ENCODE data around the gene HOOK1. TPM values are rescaled to one million over a fixed set of nuclear protein-coding genes. Genes with fewer than 3 reads are reported as not detected.

Gene HOOK1
- total RNA-seq = 10 to 100 TPM; 12.9 to 13.3 TPM

GRCh38 chr1:59814901-59815825, at the start of gene HOOK1:
HOOK1 (plus strand) TSS chr1:59814949; CDS start chr1:59815118, 169 bp downstream.
- intact Hi-C loops (cut with micrococcal nuclease) = loop anchor here (1.0 to 10.0 kb wide), 5 partner anchors 110 to 1270 kb away; partner anchors contain the start of genes CYP2J2, JUN, NFIA and OMA1
- CTCF ChIA-PET = no interaction called here

GRCh38 chr1:59765011-59765730, 49.6 kb upstream of the HOOK1 start:
- CTCF ChIA-PET = interaction anchor here (1.0 to 1.4 kb wide), 2 partner anchors 35 to 65 kb away, joined by 3 read pairs; no protein-coding TSS in a partner anchor
- H3K27me3 Mint-ChIP-seq = no peaks in the 10 kb centered on the region
- POLR2A ChIA-PET = no interaction called here
- no peaks in the 10 kb centered on the region for H3K4me1 Mint-ChIP-seq (ENCODE audit: low read depth)
- H3K4me3 Mint-ChIP-seq = no peak overlapping the region
- H3K36me3 Mint-ChIP-seq = no peaks in the 10 kb centered on the region
- intact Hi-C loops (cut with micrococcal nuclease) = no loop called here
- no peak for DNase-seq
- H3K9me3 Mint-ChIP-seq = no peaks in the 10 kb centered on the region
- H3K27ac Mint-ChIP-seq = no peak overlapping the region

More at GRCh38 chr1:59814901-59815825, at the start of gene HOOK1:
- Mint-ChIP-seq H3K4me1 (ENCODE audit: low read depth) (peaks cover 7% of the 10 kb centered on the region), H3K36me3 (no peaks in the 10 kb centered on the region), H3K9me3 (no peaks in the 10 kb centered on the region), H3K27me3 (peaks cover 1% of the 10 kb centered on the region), H3K27ac (peak within 1 kb of the TSS; percentile 75), H3K4me3 (peak within 1 kb of the TSS; percentile 80)
- POLR2A ChIA-PET = no interaction called here
- DNase-seq = no peak

GRCh38 chr1:59766227-59766855, 48.4 kb upstream of the HOOK1 start:
- POLR2A ChIA-PET = interaction anchor here (0.9 kb wide), 1 partner anchor 16 kb away, joined by 3 read pairs; no protein-coding TSS in a partner anchor

GRCh38 chr1:59767119-59767518, 47.6 kb upstream of the HOOK1 start:
- H3K36me3 Mint-ChIP-seq = no peaks in the 10 kb centered on the region
- H3K9me3 Mint-ChIP-seq = no peaks in the 10 kb centered on the region
- H3K27ac Mint-ChIP-seq = no peak overlapping the region
- intact Hi-C loops (cut with micrococcal nuclease) = no loop called here
- POLR2A ChIA-PET = no interaction called here
- CTCF ChIA-PET = no interaction called here
- no peaks in the 10 kb centered on the region for H3K27me3 Mint-ChIP-seq
- no peaks in the 10 kb centered on the region for H3K4me1 Mint-ChIP-seq (ENCODE audit: low read depth)
- no peak overlapping the region for H3K4me3 Mint-ChIP-seq
- no peak for DNase-seq

More at GRCh38 chr1:59766227-59766855, 48.4 kb upstream of the HOOK1 start:
- no peak for DNase-seq
- no peaks in the 10 kb centered on the region for H3K9me3 Mint-ChIP-seq
- H3K36me3 Mint-ChIP-seq = no peaks in the 10 kb centered on the region
- intact Hi-C loops (cut with micrococcal nuclease) = no loop called here
- H3K4me3 Mint-ChIP-seq = no peak overlapping the region
- H3K4me1 Mint-ChIP-seq (ENCODE audit: low read depth) = no peaks in the 10 kb centered on the region
- CTCF ChIA-PET = interaction anchor here (1.0 to 1.4 kb wide), 2 partner anchors 34 to 67 kb away, joined by 3 read pairs; no protein-coding TSS in a partner anchor
- H3K27me3 Mint-ChIP-seq = no peaks in the 10 kb centered on the region
- H3K27ac Mint-ChIP-seq = no peak overlapping the region

GRCh38 chr1:59768792-59769735, 45.7 kb upstream of the HOOK1 start:
- no peak for DNase-seq
- no peaks in the 10 kb centered on the region for H3K4me1 Mint-ChIP-seq (ENCODE audit: low read depth)
- CTCF ChIA-PET = interaction anchor here (3.1 kb wide), 1 partner anchor 10 kb away, joined by 12 read pairs; no protein-coding TSS in a partner anchor
- no peaks in the 10 kb centered on the region for H3K9me3 Mint-ChIP-seq
- H3K36me3 Mint-ChIP-seq = no peaks in the 10 kb centered on the region
- no peak overlapping the region for H3K4me3 Mint-ChIP-seq
- H3K27me3 Mint-ChIP-seq = no peaks in the 10 kb centered on the region
- POLR2A ChIA-PET = no interaction called here
- no peak overlapping the region for H3K27ac Mint-ChIP-seq
- intact Hi-C loops (cut with micrococcal nuclease) = no loop called here

GRCh38 chr1:59769736-59770095, 45.0 kb upstream of the HOOK1 start:
- no peaks in the 10 kb centered on the region for H3K36me3 Mint-ChIP-seq
- DNase-seq = no peak
- ChIA-PET POLR2A (no interaction called here), CTCF (interaction anchor here (3.1 kb wide), 1 partner anchor 11 kb away, joined by 12 read pairs; no protein-coding TSS in a partner anchor)
- H3K27me3 Mint-ChIP-seq = peaks cover 1% of the 10 kb centered on the region
- intact Hi-C loops (cut with micrococcal nuclease) = no loop called here
- no peaks in the 10 kb centered on the region for H3K9me3 Mint-ChIP-seq
- no peak overlapping the region for H3K27ac Mint-ChIP-seq
- H3K4me3 Mint-ChIP-seq = no peak overlapping the region
- H3K4me1 Mint-ChIP-seq (ENCODE audit: low read depth) = no peaks in the 10 kb centered on the region

GRCh38 chr1:59771361-59771760, 43.4 kb upstream of the HOOK1 start:
- ChIA-PET POLR2A (no interaction called here), CTCF (interaction anchor here (1.1 kb wide), 1 partner anchor 12 kb away, joined by 6 read pairs; no protein-coding TSS in a partner anchor)
- Mint-ChIP-seq H3K36me3 (no peaks in the 10 kb centered on the region), H3K4me3 (no peak overlapping the region), H3K27me3 (peaks cover 1% of the 10 kb centered on the region), H3K4me1 (ENCODE audit: low read depth) (no peaks in the 10 kb centered on the region), H3K27ac (no peak overlapping the region), H3K9me3 (no peaks in the 10 kb centered on the region)
- intact Hi-C loops (cut with micrococcal nuclease) = no loop called here
- DNase-seq = no peak

- ChIA-PET CTCF (interaction anchor here (0.8 kb wide), 1 partner anchor 16 kb away, joined by 3 read pairs; no protein-coding TSS in a partner anchor), POLR2A (no interaction called here)
Observed at GRCh38 chr1:59775480-59775879, 39.3 kb upstream of the HOOK1 start.

GRCh38 chr1:59776960-59777852, 37.5 kb upstream of the HOOK1 start:
- POLR2A ChIA-PET = no interaction called here
- peaks cover 6% of the 10 kb centered on the region for H3K27me3 Mint-ChIP-seq
- no peaks in the 10 kb centered on the region for H3K9me3 Mint-ChIP-seq
- DNase-seq = no peak
- intact Hi-C loops (cut with micrococcal nuclease) = no loop called here
- H3K4me3 Mint-ChIP-seq = no peak overlapping the region
- no peaks in the 10 kb centered on the region for H3K4me1 Mint-ChIP-seq (ENCODE audit: low read depth)
- H3K27ac Mint-ChIP-seq = no peak overlapping the region
- CTCF ChIA-PET = interaction anchor here (0.6 kb wide), 1 partner anchor 1292 kb away, joined by 3 read pairs; no protein-coding TSS in a partner anchor
- H3K36me3 Mint-ChIP-seq = no peaks in the 10 kb centered on the region

More at GRCh38 chr1:59775480-59775879, 39.3 kb upstream of the HOOK1 start:
- Mint-ChIP-seq H3K27ac (no peak overlapping the region), H3K27me3 (peaks cover 6% of the 10 kb centered on the region), H3K36me3 (no peaks in the 10 kb centered on the region), H3K4me3 (no peak overlapping the region), H3K4me1 (ENCODE audit: low read depth) (no peaks in the 10 kb centered on the region), H3K9me3 (no peaks in the 10 kb centered on the region)
- intact Hi-C loops (cut with micrococcal nuclease) = no loop called here
- DNase-seq = no peak

GRCh38 chr1:59779949-59780348, 34.8 kb upstream of the HOOK1 start:
- no peaks in the 10 kb centered on the region for H3K36me3 Mint-ChIP-seq
- no peaks in the 10 kb centered on the region for H3K9me3 Mint-ChIP-seq

More at GRCh38 chr1:59779949-59780348, 34.8 kb upstream of the HOOK1 start:
- CTCF ChIA-PET = interaction anchor here (1.2 to 2.2 kb wide), 2 partner anchors 19 to 167 kb away, joined by 3 to 10 read pairs; no protein-coding TSS in a partner anchor
- no peak overlapping the region for H3K4me3 Mint-ChIP-seq
- DNase-seq = no peak
- H3K27ac Mint-ChIP-seq = no peak overlapping the region
- POLR2A ChIA-PET = no interaction called here
- intact Hi-C loops (cut with micrococcal nuclease) = no loop called here
- no peaks in the 10 kb centered on the region for H3K4me1 Mint-ChIP-seq (ENCODE audit: low read depth)
- H3K27me3 Mint-ChIP-seq = peaks cover 7% of the 10 kb centered on the region
